ENCODE data around the gene ITIH3.

ITIH3 gene

DNA sequence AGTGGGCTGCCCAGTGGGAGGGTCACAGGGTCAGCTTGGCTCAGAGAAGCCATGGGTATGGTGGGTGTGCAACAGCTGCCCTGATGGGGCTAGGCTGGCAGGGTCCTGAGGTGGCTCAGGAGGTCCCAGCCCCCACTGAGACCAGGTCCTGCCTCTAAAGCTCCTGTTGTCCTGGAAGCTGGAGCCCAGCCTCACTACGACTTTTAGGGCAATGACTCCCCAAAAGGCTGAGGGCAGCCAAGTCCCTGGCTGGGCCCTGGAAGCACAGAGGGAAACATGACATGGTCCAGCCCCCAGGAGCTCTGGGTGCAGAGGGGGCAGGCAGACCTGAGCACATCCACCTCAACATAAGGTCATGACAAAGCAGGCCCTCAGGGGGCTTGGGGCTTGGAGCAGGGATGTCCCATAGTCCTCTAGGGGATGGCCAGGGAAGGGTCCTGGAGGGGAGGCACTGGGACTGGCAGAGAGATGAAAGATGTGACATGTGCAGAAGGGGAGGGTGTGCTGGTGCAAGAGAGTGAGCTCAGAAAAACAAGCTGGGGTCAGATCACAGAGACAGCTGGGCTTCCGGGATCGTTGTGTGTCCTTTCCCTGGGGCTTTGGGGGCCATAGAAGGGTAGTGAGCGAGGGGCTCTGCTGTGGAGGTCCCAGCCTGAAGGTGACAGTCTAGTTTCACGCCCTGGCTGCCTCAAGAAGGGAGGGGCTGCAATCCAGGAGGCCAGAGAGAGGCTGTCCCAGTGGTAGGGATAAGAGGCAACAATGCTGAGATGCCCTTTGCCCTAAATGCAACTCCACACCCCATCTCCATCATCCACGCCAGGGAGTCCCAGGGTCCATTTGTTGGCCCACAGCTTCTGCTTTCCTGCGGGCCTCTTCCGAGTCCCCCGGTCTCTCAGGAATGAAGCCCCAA, 639 bp upstream of the ITIH3 start:
- no peaks in the 10 kb centered on the region for H3K9me2 ChIP-seq (replicated peaks; ENCODE audit: control insufficient read depth, low read length)
- no peaks in the 10 kb centered on the region for H3K36me3 ChIP-seq (ENCODE audit: control insufficient read depth, low read length)
- H3K27me3 ChIP-seq (ENCODE audit: control insufficient read depth, low read length), result no peaks in the 10 kb centered on the region
- H3F3A ChIP-seq (ENCODE audit: control insufficient read depth, insufficient read depth), result no peaks in the 10 kb centered on the region
- H3K9me3 ChIP-seq (ENCODE audit: control insufficient read depth, insufficient read depth, low read length), result no peaks in the 10 kb centered on the region
- H3K4me3 ChIP-seq (ENCODE audit: low read length), result no peak overlapping the region
- H3K4me1 ChIP-seq (ENCODE audit: control insufficient read depth, low read length), result no peaks in the 10 kb centered on the region
- H3K79me2 ChIP-seq (ENCODE audit: control insufficient read depth, low read length), result no peaks in the 10 kb centered on the region
- no peak overlapping the region for H3K4me2 ChIP-seq (ENCODE audit: low read length)
- H3K27ac ChIP-seq (ENCODE audit: low read depth, low read length), result no peak overlapping the region
- no peaks in the 10 kb centered on the region for H4K20me1 ChIP-seq (ENCODE audit: control insufficient read depth, insufficient read depth, low read depth, low read length)
- TF ChIP-seq, protein P1, sequence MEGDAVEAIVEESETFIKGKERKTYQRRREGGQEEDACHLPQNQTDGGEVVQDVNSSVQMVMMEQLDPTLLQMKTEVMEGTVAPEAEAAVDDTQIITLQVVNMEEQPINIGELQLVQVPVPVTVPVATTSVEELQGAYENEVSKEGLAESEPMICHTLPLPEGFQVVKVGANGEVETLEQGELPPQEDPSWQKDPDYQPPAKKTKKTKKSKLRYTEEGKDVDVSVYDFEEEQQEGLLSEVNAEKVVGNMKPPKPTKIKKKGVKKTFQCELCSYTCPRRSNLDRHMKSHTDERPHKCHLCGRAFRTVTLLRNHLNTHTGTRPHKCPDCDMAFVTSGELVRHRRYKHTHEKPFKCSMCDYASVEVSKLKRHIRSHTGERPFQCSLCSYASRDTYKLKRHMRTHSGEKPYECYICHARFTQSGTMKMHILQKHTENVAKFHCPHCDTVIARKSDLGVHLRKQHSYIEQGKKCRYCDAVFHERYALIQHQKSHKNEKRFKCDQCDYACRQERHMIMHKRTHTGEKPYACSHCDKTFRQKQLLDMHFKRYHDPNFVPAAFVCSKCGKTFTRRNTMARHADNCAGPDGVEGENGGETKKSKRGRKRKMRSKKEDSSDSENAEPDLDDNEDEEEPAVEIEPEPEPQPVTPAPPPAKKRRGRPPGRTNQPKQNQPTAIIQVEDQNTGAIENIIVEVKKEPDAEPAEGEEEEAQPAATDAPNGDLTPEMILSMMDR (IDR thresholded peaks at IDR 0.05; ENCODE audit: low read depth, low read length, poor library complexity, severe bottlenecking), result no peak
- TF ChIP-seq EZH2phosphoT487 (IDR thresholded peaks at IDR 0.05; ENCODE audit: borderline replicate concordance, low read length), result no peak

- no peaks in the 10 kb centered on the region for H3K27me3 ChIP-seq (ENCODE audit: control insufficient read depth, low read length)
- H3K36me3 ChIP-seq (ENCODE audit: control insufficient read depth, low read length), result no peaks in the 10 kb centered on the region
- H3K4me2 ChIP-seq (ENCODE audit: low read length), result no peak overlapping the region
- TF ChIP-seq, protein P1 (IDR thresholded peaks at IDR 0.05; ENCODE audit: low read depth, low read length, poor library complexity, severe bottlenecking), result no peak
- TF ChIP-seq EZH2phosphoT487 (IDR thresholded peaks at IDR 0.05; ENCODE audit: borderline replicate concordance, low read length), result no peak
- H3K4me3 ChIP-seq (ENCODE audit: low read length), result no peak overlapping the region
- no peaks in the 10 kb centered on the region for H3F3A ChIP-seq (ENCODE audit: control insufficient read depth, insufficient read depth)
- H3K9me3 ChIP-seq (ENCODE audit: control insufficient read depth, insufficient read depth, low read length), result no peaks in the 10 kb centered on the region
- no peaks in the 10 kb centered on the region for H3K4me1 ChIP-seq (ENCODE audit: control insufficient read depth, low read length)
- H3K9me2 ChIP-seq (replicated peaks; ENCODE audit: control insufficient read depth, low read length), result no peaks in the 10 kb centered on the region
- no peaks in the 10 kb centered on the region for H3K79me2 ChIP-seq (ENCODE audit: control insufficient read depth, low read length)
- no peaks in the 10 kb centered on the region for H4K20me1 ChIP-seq (ENCODE audit: control insufficient read depth, insufficient read depth, low read depth, low read length)
- H3K27ac ChIP-seq (ENCODE audit: low read depth, low read length), result no peak overlapping the region
Measured at GRCh38 chr3:52795298-52795900, 803 bp downstream of the ITIH3 start.

DNA sequence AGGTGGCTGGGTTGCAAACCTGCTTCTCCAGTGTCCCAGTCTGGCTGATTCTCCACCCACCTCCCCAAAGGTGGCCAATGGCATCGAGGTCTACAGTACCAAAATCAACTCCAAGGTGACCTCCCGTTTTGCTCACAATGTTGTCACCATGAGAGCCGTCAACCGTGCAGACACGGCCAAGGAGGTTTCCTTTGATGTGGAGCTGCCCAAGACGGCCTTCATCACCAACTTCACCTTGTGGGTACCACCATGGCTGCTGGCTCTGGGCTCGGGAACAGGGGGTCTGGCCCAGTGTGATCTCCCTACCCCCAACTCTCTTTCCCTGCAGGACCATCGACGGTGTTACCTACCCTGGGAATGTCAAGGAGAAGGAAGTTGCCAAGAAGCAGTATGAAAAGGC, 1.8 kb downstream of the ITIH3 start:
- H4K20me1 ChIP-seq (ENCODE audit: control insufficient read depth, insufficient read depth, low read depth, low read length), result no peaks in the 10 kb centered on the region
- no peaks in the 10 kb centered on the region for H3F3A ChIP-seq (ENCODE audit: control insufficient read depth, insufficient read depth)
- no peak overlapping the region for H3K27ac ChIP-seq (ENCODE audit: low read depth, low read length)
- no peaks in the 10 kb centered on the region for H3K9me3 ChIP-seq (ENCODE audit: control insufficient read depth, insufficient read depth, low read length)
- no peaks in the 10 kb centered on the region for H3K9me2 ChIP-seq (replicated peaks; ENCODE audit: control insufficient read depth, low read length)
- TF ChIP-seq, protein P1 (IDR thresholded peaks at IDR 0.05; ENCODE audit: low read depth, low read length, poor library complexity, severe bottlenecking), result no peak
- no peak for TF ChIP-seq EZH2phosphoT487 (IDR thresholded peaks at IDR 0.05; ENCODE audit: borderline replicate concordance, low read length)
- no peak overlapping the region for H3K4me2 ChIP-seq (ENCODE audit: low read length)
- H3K79me2 ChIP-seq (ENCODE audit: control insufficient read depth, low read length), result no peaks in the 10 kb centered on the region
- no peaks in the 10 kb centered on the region for H3K36me3 ChIP-seq (ENCODE audit: control insufficient read depth, low read length)
- no peaks in the 10 kb centered on the region for H3K4me1 ChIP-seq (ENCODE audit: control insufficient read depth, low read length)
- H3K4me3 ChIP-seq (ENCODE audit: low read length), result no peak overlapping the region
- no peaks in the 10 kb centered on the region for H3K27me3 ChIP-seq (ENCODE audit: control insufficient read depth, low read length)

All from DOHH2 (cell line).